HAP-1 (cell line): ENCODE measurements around the gene MAN1C1.

Experiments
- DNase-seq, 2 experiments: peaks; one replicate each; pipeline ENCODE4 v3.0.0-alpha.2; 2016 to 2020; ENCODE audit warnings: low spot score in 2 of 2
- H3K27me3 ChIP-seq: fragments of 250-450 bp; sonication (Bioruptor Pico); 2 replicates; pipeline ENCODE4 v1.5.1; 2020; ENCODE audit warnings: low read depth, mild to moderate bottlenecking, moderate library complexity
- H3K36me3 ChIP-seq: fragments of 250-450 bp; sonication (Bioruptor Pico); replicated peaks from 2 replicates; pipeline ENCODE4 v1.5.1; 2020; ENCODE audit warnings: mild to moderate bottlenecking
- H3K4me1 ChIP-seq: fragments of 250-450 bp; sonication (Bioruptor Pico); 2 replicates; pipeline ENCODE4 v1.5.1; 2020; ENCODE audit warnings: mild to moderate bottlenecking
- H3K4me3 ChIP-seq: fragments of 250-450 bp; sonication (Bioruptor Pico); 2 replicates; pipeline ENCODE4 v1.5.1; 2020; ENCODE audit warnings: mild to moderate bottlenecking, moderate library complexity
- H3K9me3 ChIP-seq: fragments of 250-450 bp; sonication (Bioruptor Pico); 2 replicates; pipeline ENCODE4 v1.5.1; 2020; ENCODE audit warnings: mild to moderate bottlenecking, moderate library complexity
- in situ Hi-C: fragments of 300-500 bp; cut with MboI; formaldehyde crosslinking; loops from 3 replicates; pipeline ENCODE4 v1.14.3; 2020; ENCODE audit warnings: low sequenced_read_pairs, inconsistent platforms, mixed read lengths

Gene MAN1C1

GRCh38 chr1:25706146-25707089, 89.8 kb downstream of the MAN1C1 start:
- no peaks in the 10 kb centered on the region for H3K36me3 ChIP-seq
- no peaks in the 10 kb centered on the region for H3K27me3 ChIP-seq
- in situ Hi-C loops, result no loop called here
- H3K4me3 ChIP-seq, result no peak overlapping the region
- no peak for DNase-seq
- no peaks in the 10 kb centered on the region for H3K9me3 ChIP-seq
- H3K4me1 ChIP-seq, result no peaks in the 10 kb centered on the region; the same call in 1 of the 2 replicates

GRCh38 chr1:25707280-25708016, 90.9 kb downstream of the MAN1C1 start:
- peak; percentile 49 to 51 for DNase-seq
- in situ Hi-C loops, result no loop called here
- no peaks in the 10 kb centered on the region; the same call in 1 of the 2 replicates for H3K4me1 ChIP-seq
- H3K27me3 ChIP-seq, result no peaks in the 10 kb centered on the region
- no peaks in the 10 kb centered on the region for H3K9me3 ChIP-seq
- no peaks in the 10 kb centered on the region for H3K36me3 ChIP-seq
- no peak overlapping the region for H3K4me3 ChIP-seq

GRCh38 chr1:25710583-25711347, 94.2 kb downstream of the MAN1C1 start:
- no peaks in the 10 kb centered on the region; the same call in 1 of the 2 replicates for H3K4me1 ChIP-seq
- in situ Hi-C loops, result no loop called here
- H3K36me3 ChIP-seq, result no peaks in the 10 kb centered on the region
- DNase-seq, result no peak
- H3K4me3 ChIP-seq, result no peak overlapping the region
- no peaks in the 10 kb centered on the region for H3K27me3 ChIP-seq
- no peaks in the 10 kb centered on the region for H3K9me3 ChIP-seq

- no peaks in the 10 kb centered on the region for H3K36me3 ChIP-seq
- H3K27me3 ChIP-seq, result no peaks in the 10 kb centered on the region
- H3K4me1 ChIP-seq, result no peaks in the 10 kb centered on the region; the same call in 1 of the 2 replicates
- in situ Hi-C loops, result no loop called here
- no peaks in the 10 kb centered on the region for H3K9me3 ChIP-seq
- no peak overlapping the region for H3K4me3 ChIP-seq
- no peak for DNase-seq
Observed at GRCh38 chr1:25711555-25712298, 95.1 kb downstream of the MAN1C1 start.

GRCh38 chr1:25712299-25712970, 95.8 kb downstream of the MAN1C1 start:
- DNase-seq, result no peak

GRCh38 chr1:25713961-25714360, 97.4 kb downstream of the MAN1C1 start:
- in situ Hi-C loops, result no loop called here
- DNase-seq, result no peak
- Histone ChIP-seq H3K27me3 (no peaks in the 10 kb centered on the region), H3K4me3 (no peak overlapping the region), H3K36me3 (no peaks in the 10 kb centered on the region), H3K9me3 (no peaks in the 10 kb centered on the region), H3K4me1 (no peaks in the 10 kb centered on the region)

More at GRCh38 chr1:25712299-25712970, 95.8 kb downstream of the MAN1C1 start:
- no peaks in the 10 kb centered on the region for H3K9me3 ChIP-seq
- H3K4me1 ChIP-seq, result no peaks in the 10 kb centered on the region; the same call in 1 of the 2 replicates
- H3K27me3 ChIP-seq, result no peaks in the 10 kb centered on the region
- no peaks in the 10 kb centered on the region for H3K36me3 ChIP-seq
- in situ Hi-C loops, result no loop called here
- H3K4me3 ChIP-seq, result no peak overlapping the region

GRCh38 chr1:25714372-25714931, 97.9 kb downstream of the MAN1C1 start:
- Histone ChIP-seq H3K9me3 (no peaks in the 10 kb centered on the region), H3K4me3 (no peak overlapping the region), H3K27me3 (no peaks in the 10 kb centered on the region), H3K36me3 (no peaks in the 10 kb centered on the region), H3K4me1 (no peaks in the 10 kb centered on the region)
- no peak for DNase-seq
- in situ Hi-C loops, result no loop called here

- H3K9me3 ChIP-seq, result no peaks in the 10 kb centered on the region
- no peaks in the 10 kb centered on the region for H3K4me1 ChIP-seq
- H3K4me3 ChIP-seq, result no peak overlapping the region
- H3K36me3 ChIP-seq, result no peaks in the 10 kb centered on the region
- no peaks in the 10 kb centered on the region for H3K27me3 ChIP-seq
- DNase-seq, result no peak
- in situ Hi-C loops, result no loop called here
Observed at GRCh38 chr1:25715888-25716287, 99.3 kb downstream of the MAN1C1 start.

- in situ Hi-C loops, result no loop called here
- no peak overlapping the region for H3K4me3 ChIP-seq
- H3K4me1 ChIP-seq, result no peaks in the 10 kb centered on the region
- DNase-seq, result no peak
- H3K9me3 ChIP-seq, result no peaks in the 10 kb centered on the region
- no peaks in the 10 kb centered on the region for H3K36me3 ChIP-seq
- H3K27me3 ChIP-seq, result no peaks in the 10 kb centered on the region
Observed at GRCh38 chr1:25716320-25716719, 99.7 kb downstream of the MAN1C1 start.

GRCh38 chr1:25718732-25719131, 102.1 kb downstream of the MAN1C1 start:
- no peak for DNase-seq
- no peaks in the 10 kb centered on the region for H3K36me3 ChIP-seq
- no peak overlapping the region for H3K4me3 ChIP-seq
- no peaks in the 10 kb centered on the region for H3K9me3 ChIP-seq
- peaks cover 5% of the 10 kb centered on the region; the same call in 1 of the 2 replicates for H3K27me3 ChIP-seq
- no peaks in the 10 kb centered on the region for H3K4me1 ChIP-seq
- in situ Hi-C loops, result no loop called here

GRCh38 chr1:25720624-25721023, 104.0 kb downstream of the MAN1C1 start:
- in situ Hi-C loops, result no loop called here
- H3K4me1 ChIP-seq, result no peaks in the 10 kb centered on the region

GRCh38 chr1:25723250-25723880, 106.8 kb downstream of the MAN1C1 start:
- Histone ChIP-seq H3K27me3 (peaks cover 5% of the 10 kb centered on the region; the same call in 1 of the 2 replicates), H3K36me3 (no peaks in the 10 kb centered on the region), H3K4me1 (no peaks in the 10 kb centered on the region), H3K4me3 (no peak overlapping the region), H3K9me3 (no peaks in the 10 kb centered on the region)
- in situ Hi-C loops, result no loop called here
- no peak for DNase-seq

More at GRCh38 chr1:25720624-25721023, 104.0 kb downstream of the MAN1C1 start:
- Histone ChIP-seq H3K27me3 (peaks cover 5% of the 10 kb centered on the region; the same call in 1 of the 2 replicates), H3K4me3 (no peak overlapping the region), H3K9me3 (no peaks in the 10 kb centered on the region), H3K36me3 (no peaks in the 10 kb centered on the region)
- DNase-seq, result no peak
